Mucosa of gallbladder (tissue), 1 donor: ENCODE measurements around the gene SDK1. TPM values are rescaled to one million over a fixed set of nuclear protein-coding genes. Genes with fewer than 3 reads are reported as not detected.

Source experiments
- DNase-seq: peaks from one replicate; pipeline ENCODE4 v3.0.0-alpha.2; 2020; ENCODE audit warnings: low spot score
- total RNA-seq: library from RNA; stranded (reverse); gene quantifications from one replicate; pipeline ENCODE4 v1.2.1, GENCODE V29; 2021
- donor health status: DM: no; HTN: no; CAD: no.

Gene SDK1
- total RNA-seq, 1 donor from 2014 or later: 6.6 TPM

DNA sequence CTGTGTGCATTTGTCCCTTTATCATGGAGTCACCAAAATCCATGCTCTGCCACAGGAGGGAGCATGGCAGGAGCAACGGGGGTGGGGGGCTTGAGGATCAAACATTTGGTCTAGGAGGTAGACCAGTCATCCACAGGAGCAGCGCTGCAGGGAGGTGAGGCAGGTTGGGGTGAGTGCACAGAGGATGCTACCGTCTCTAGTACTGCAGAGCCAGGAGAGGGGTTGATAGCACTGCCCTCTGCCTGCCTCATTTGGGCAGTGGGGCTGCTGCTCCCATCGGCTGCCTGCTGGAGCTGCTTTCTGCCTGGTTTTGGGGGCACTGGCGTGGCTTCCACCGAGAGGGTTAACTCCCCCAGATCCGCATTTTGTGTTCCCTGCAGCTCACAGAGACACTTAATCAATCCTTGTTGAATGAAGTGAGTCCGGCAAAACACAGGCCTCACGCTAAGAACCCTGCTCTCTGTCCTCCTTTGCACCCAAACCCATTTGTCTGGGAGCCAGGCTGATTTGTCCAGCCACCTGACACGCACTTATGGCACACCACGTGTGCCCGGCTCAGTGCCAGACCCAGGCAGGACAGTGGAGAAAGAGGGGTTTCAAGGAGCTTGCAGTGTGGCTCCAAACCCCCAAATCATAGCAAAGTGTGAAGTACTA is 854.0 kb downstream of the SDK1 start:
- no peak for DNase-seq

DNA sequence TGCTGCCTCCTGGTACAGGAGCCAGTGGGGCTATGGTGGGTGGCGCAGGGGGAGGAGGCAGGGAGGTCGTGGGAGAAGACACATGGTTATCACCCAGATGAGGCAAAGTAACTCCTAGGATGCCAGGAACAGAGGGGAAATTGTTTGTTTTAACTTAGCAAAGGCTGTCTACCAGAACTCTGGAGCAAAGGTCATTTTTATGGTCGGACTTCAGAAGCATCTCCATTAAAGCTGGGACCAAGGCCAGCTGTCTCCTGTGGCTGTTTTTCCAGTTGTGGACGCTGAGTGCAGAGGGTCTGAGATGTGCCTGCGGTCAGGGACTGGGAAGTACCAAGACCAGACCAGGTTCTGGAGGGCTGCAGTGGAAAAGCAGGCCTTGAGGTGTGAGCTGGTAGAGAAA is 855.1 kb downstream of the SDK1 start:
- no peak for DNase-seq

DNA sequence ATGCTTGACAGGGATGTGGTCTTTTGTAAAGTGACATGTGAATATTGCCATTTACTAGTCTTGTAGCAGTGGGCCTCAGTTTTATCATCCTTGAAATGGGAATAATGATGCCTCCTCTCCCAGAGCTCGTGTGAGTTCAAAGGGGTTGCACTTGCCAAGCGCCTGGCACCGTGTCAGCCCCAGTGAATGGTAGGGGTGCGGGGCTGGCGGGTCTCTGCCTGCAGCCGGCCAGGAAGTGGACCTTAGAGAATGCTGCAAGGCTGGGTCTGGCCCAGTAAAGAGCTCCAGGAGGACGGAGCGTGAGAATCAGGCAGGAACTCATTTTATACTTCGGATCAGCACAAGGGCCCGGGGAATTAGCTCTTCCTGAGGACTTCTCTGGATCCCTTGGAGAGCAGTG is 856.6 kb downstream of the SDK1 start:
- DNase-seq: no peak

DNA sequence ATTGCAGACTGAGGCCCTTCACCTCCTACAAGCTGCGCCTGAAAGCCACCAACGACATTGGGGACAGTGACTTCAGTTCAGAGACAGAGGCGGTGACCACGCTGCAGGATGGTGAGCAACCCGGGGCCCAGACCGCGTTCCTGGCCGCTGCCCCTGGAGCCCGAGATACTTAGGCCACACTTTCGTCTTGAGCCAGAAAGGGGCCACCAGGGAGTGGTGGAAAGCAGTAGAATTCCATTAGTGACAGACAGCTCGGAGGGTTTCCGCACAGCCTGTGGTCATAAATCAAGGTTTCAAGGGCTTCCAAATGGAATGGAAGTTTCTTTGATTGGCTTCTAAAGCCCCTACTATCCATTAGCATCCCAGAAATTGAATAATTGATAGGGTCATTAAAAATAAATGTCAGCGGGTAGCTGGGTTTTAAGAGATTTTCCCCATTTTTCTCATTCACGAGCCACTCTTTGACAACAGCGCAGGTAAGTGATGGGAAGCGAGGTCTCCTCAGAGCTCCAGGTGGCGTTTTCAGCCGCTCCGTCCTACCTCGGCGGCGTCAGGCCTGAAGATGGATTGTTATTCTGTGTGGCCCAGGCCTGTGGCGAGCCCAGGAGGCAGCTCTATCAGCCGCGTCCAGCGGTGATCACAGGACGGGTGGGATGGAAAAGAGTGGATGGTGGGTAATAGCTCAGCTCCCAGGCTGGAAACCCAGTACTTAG is 857.5 kb downstream of the SDK1 start:
- no peak for DNase-seq

DNA sequence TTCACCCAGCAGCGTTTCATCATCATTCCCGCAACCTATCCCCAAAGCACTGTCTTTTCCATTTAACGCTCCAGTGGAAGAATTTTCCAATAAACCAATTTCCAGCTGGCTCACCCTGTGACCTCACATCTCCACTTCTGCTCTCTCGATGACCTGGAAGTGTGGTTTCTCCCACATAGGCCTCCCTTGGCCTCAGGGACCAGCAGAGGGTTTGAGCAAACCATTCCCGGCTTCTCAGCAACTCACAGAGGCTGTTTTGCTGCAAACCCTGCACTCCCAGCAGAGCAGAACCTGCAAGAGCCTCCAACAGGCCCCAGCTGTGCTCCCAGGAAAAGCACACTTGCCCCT is 858.1 kb downstream of the SDK1 start:
- DNase-seq: no peak

DNA sequence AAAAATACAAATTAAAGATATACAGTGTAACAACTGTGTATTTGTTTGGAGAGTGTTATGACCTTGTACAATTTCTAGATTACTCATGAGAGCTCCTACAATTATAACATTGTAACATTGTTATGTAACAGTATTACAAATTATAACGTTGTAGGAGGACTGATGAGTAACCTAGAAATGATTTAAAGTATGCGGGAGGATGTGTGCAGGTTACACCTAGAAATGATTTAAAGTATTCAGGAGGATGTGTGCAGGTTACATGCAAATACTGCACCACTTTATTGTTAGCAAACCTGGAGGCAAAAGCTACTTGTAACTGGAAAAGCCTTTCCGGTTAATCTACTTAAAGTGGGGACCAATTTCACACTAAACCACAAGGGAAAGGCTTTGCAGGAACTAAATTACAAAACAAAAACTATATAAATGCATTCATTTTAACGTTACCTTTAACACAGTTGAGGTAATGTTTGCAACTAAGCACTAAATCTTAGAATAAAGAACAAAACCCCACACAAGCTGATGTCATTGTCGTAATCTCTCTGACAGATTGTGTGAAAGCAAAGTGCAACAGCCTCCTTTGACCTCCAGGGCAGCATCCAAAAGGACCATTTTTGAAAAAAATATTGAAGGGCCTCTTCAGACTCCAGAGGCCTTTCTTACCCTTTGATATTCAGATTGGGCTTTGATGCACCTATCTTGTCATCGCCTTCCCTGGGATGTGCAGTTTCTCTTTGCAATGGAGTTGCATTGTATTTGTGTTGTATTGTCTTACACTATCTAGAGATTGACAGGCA is 858.9 kb downstream of the SDK1 start:
- no peak for DNase-seq

DNA sequence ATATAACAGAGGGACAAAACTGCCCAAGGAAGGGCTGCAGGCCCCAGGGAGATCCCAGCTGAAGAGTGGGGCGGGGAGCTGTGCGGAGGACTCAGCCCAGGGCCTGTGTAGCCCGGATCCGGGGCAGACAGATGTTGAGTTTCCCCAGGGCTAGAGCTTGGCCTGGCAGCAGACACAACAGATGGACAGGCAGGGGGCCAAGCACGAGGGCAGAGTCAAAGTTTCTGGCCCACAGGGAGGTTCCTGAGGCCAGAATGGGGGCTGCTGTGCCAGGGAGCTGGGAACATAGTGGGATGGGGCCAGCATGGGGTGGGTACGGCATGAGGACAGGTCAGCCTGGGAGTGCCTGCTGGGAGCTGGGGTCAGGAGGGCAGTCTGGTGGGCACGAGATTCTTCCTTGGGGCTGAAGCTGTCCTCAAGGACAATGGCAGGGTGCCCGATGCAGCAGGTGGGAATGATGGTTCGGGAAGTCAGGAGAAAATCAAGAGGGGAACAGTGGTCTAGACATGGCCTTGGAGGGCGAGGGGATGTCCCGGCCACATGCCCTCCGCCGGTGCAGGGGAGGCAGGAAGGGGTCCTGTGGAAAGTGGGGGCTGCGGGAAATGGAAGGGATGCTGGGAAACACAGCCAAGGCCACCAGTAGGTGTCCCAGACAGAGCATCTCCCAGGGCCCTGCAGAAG is 862.0 kb downstream of the SDK1 start:
- DNase-seq: no peak

DNA sequence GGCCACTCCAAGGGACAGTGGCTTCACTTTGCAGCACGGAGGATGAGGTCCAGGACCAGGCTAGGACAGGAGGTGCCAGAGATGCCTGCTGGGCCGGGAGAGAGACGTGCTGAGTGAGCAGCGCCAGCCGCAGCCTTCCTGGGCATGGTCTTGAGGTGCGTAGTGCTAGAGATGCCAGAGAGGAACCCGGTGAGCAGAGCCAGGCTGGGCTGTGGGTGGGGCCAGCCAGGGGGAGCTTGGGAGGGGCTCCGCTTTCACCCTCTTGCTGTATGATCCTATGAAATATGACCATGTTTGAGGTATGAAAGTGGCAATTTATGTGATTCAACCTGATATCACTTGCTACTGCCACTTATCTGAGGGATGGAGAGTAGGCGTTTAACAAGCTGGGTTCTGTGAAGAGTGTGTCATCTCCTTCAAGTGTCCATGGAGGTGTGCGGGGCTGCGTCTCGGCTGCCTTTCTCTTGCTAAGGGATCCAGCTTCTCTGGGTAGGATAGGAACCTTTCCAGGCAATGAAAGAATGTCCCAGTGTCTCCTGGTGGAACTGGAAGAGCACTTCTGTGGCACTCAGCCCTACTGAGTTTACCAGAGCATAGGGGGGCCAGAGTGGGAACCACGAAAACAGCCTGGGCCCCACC is 862.6 kb downstream of the SDK1 start:
- DNase-seq: no peak

DNA sequence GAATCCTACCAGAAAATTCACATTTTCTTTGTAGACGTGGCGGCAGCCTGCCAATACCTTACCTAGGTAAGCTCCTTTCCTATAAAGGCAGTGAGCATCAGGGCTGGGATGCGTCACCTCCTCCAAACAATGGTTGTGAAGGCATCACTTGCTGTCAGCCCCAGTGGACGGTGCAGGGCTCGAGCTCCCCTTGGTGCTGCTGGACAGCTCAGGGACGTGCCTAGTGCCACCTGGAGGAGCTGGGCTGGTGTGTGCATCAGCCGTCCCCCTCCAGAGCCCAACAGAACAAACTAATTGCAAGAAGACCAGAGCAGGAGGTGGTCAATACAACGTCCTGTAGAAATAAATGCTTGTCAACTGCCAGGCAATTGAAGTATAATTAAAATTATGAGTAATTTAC is 863.5 kb downstream of the SDK1 start:
- no peak for DNase-seq

DNA sequence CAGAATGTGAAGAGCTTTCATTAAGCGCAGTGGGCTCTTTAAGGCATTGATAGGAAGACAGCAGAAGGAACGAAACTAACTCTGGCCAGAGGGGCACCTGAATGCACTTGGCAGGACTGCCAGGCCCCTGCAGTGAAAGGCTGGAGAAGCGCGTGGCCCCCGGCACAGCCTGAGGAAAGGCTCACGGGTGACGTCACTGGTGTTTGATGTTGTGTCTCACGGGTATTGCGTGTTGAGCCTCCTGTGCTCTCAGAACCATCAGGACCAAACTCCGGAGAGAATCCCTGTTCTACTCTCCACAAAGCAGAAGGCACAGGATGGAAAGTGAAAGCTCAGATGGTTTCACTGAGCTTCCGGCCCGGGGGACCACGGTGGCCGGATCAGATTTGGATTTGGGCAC is 865.3 kb downstream of the SDK1 start:
- DNase-seq: no peak

DNA sequence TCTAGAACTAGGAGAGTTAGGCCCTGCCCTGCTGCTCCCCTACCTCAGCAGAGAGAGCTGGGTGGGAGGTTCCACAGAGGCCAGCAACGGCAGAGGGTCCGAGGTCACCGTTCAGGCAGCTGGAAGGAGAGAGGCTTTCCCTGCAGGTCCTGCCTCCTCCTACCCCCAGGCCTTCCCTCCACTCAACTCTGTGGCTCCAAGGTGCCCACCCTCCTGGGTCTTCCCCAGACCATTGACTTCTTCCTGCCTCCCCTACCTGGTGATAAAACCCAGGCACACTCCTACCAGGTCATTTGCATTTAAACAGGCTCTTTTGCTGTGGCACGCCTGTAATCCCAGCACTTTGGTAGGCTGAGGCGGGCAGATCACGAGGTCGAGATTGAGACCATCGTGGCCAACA is 865.8 kb downstream of the SDK1 start:
- no peak for DNase-seq

DNA sequence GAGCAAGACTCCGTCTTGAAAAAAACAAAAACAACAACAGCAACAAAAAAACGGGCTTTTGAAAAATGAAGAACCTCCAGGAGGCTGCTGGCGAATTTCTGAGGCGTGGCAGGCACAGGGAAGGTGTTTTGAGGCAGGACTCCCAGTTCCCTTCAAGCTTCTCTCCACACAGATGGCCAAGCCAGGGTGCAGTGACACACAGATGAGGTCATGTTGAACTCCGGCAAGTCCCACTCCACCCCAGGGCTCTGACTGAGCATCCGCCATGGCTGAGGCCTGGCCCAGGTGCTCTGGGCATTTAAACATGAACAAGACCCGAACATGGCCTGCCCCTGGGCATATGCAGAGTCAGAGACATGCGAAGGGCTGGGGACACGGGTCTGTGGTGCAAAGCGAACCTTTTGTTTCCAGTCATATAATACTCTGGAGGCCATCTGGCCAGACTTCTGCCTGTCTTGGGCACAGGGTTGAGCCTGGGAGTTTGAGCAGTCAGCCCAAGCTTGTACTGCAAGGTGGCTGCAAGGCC is 866.4 kb downstream of the SDK1 start:
- DNase-seq: no peak

DNA sequence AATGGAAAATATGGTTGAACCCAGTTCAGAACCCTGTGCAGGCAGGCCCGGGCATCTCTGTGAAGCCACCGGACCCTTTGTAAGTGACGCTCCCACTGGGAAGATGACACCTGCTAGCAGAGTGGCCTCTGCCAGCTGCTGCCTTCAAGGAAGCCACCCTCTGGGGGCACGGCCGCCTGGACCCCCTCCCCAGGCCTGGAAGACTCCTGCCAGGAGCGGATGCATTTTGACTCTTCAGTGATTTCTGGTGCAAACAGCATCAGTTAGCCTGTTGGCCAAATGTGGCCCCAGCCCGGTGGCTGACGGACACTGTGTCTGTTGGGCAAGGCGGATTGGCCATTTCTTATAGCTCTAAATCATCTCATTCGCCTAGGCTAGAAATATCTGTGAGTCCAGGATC is 867.0 kb downstream of the SDK1 start:
- no peak for DNase-seq

DNA sequence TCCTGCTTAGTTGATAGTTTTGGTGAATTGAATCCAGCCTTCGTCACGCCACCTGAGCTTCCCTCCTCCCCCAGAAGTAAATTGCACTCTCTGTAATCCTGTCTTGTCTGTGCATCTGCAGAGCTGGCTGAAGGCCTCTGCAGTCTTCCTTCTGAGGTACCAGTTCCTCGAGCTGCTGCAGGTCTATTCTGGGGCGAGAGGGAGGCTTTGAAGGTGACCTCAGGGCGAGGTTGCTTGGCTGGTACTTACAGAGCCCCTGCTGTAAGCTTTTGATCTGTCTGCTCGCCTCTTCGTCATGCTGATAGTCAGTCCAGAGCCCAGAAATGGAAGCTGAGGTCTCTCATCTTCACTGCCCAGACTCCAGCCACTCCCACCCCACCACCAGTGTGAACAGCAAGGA is 867.5 kb downstream of the SDK1 start:
- DNase-seq: no peak

DNA sequence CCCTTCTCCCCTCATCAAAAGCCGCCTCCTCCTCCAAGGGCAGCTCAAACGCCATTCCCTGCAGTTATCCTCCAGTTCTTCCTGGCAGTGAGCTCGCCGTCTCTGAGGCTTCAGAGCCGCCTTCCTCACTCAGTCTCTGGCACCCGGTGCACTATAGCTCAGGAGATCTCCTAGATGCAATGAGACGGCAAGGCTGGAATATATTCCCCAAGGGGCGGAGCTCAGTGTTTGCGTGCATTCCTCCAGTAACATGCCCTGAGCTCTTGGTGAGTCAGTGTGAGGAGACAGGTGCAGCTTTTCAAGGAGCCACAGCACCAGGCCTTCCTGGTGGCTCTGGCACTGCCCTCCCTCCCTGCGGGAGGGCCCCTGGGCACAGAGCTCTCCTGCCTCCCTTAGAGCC is 868.4 kb downstream of the SDK1 start:
- DNase-seq: no peak

DNA sequence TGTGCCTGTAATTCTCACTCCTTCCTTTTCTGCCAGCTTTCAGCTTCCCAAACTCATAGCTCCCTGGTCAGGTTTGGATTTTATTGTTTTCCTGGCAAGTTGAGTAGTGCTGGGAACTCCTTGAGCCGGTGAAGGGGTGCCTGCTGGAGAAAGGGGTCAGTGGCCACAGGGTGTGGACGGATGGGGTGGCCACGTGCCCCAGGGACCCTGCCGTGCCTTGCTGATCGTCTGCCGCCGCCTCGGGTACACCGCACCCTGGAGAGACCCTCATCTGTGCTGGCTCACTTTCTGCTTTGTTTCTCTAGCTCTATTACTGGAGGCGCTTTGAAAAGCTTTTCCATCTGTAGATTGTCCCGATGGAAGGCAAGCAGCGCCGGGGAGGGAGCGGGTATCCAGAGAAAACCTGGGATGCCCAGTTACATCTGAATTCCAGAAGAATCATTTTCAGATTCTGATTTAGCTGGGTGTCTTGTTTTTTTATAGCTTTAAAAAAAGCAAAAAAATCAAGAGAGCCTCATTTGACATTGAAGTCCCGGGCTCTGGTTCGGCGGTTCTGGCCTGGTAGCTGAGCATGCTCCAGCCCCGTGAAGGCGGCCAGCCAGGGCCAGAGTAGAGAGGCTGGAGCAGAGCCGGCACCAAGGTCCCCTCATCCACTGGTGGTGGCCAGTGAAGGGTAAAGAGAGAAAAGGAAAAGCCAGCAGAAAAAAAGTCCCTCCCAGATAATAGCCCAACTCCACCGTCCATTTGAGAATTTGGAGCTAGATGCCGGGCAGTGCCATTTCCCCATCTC is 870.1 kb downstream of the SDK1 start:
- no peak for DNase-seq

DNA sequence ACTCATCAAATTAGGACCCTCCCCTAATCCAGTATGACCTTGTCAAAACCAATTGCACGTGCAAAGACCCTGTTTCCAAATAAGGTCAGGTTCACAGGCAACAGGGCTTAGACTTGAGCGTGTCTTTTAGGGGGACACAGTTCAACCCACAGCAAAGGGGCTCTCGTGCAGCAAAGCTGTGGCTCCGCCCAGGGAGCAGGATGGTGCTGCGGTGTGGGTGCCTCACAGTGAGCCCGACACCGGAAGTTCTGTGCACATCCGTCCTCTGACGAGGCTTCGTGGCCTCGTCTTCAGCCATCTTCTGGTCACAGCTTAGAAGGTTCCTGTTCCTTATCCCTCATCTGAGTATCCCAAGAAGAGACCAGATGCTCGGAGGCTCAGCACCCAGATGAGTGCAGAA is 871.8 kb downstream of the SDK1 start:
- no peak for DNase-seq

DNA sequence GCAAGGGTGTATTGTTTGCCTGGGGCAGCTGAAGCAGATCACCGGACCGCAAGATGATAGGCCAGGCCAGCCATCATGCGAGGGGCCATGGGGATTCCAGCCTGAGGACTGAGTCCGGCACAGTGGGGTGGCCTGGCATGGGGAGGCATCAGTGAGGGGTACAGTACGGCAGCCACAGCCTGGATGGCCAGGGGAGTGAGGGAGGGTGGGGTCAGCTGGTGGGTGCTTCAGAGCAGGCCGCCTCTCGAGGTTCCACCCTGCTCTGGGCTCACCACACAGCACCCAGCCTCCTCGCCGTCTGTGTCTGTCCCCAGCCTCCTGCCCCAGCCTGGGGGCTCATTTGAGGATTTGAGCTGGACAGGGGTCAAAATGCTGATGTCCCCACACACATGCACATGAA is 872.6 kb downstream of the SDK1 start:
- no peak for DNase-seq

DNA sequence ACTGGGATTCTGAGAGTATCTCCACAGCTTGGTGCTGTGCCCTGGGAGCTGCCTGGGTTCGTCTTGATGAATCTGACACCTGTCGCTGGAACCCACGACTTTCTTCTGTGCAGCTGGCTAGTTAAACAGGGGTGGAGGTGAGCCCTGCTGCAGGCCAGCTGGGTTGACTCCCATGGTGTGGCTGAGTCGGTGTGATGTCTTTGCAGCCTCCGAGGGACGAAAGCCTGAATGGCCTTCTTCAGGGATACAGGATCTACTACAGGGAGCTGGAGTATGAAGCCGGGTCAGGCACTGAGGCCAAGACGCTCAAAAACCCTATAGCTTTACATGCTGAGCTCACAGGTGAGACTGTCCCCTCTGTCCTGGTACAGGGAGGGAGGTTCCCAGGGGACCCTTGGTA is 873.0 kb downstream of the SDK1 start:
- no peak for DNase-seq

DNA sequence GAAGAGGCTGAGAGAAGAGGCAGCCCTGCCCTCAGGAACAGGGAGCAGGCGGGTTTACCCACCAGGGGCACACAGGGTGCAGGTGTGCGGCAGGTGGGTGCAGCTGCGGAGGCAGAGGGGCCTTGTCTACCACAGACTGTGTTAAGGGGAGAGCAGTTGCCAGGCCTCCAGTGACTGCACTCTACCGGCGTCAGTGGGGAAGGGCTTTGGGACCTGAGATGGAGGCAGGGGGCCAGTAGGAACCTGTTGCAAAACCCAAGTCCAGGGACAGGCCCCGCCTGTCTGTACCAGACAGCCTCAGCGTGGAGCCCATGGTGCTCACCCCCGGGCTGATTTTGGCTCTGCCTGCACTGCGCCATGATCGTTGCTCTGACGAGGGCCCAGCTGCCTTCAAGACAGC is 873.4 kb downstream of the SDK1 start:
- no peak for DNase-seq

DNA sequence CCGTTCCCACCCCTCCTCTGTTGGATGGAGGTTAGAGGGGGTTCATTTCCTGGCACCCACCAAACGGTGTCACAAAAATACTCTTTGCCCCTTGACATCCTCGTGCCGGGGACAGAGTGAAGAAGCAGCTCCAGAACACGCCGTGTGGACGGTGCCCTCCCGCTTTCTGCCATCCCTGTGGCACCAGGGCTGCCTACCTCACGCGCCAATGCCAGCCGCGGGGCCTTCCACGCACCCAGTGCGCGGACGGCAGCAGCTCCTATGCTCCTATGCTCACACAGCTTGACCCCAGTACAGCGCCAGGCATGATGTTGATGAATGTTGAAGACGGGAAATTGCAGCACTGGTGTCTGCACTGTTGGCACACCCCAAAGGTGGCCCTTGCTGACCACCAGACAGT is 873.8 kb downstream of the SDK1 start:
- no peak for DNase-seq
